HK-2 (cell line): ENCODE data around the gene TMEM178A.
"Not testable (repeated sequence)": the region's sequence is repeated elsewhere in the genome, so short reads cannot be mapped to it uniquely, and the experiment has no call there.

Source experiments
- DNase-seq: peaks from one replicate; pipeline ENCODE4 v3.0.0-alpha.2; 2018; ENCODE audit not compliant: unreplicated experiment

The TMEM178A gene

GRCh38 chr2:39715095-39715494, 49.4 kb downstream of the TMEM178A start:
- DNase-seq, result no peak

GRCh38 chr2:39715822-39716221, 50.1 kb downstream of the TMEM178A start:
- no peak for DNase-seq

GRCh38 chr2:39717067-39717466, 51.4 kb downstream of the TMEM178A start:
- no peak for DNase-seq

- no peak for DNase-seq
Measured at GRCh38 chr2:39718483-39718882, 52.8 kb downstream of the TMEM178A start.

- no peak for DNase-seq
Measured at GRCh38 chr2:39719317-39719716, 53.6 kb downstream of the TMEM178A start.

- no peak for DNase-seq
Measured at GRCh38 chr2:39720970-39721369, 55.3 kb downstream of the TMEM178A start.

GRCh38 chr2:39723497-39723896, 57.8 kb downstream of the TMEM178A start:
- DNase-seq, result no peak

GRCh38 chr2:39723946-39724827, 58.5 kb downstream of the TMEM178A start:
- no peak for DNase-seq

GRCh38 chr2:39724828-39725144, 59.1 kb downstream of the TMEM178A start:
- DNase-seq, result no peak

GRCh38 chr2:39725401-39725800, 59.7 kb downstream of the TMEM178A start:
- DNase-seq, result no peak

- DNase-seq, result not testable (repeated sequence)
Measured at GRCh38 chr2:39728085-39728484, 62.4 kb downstream of the TMEM178A start.

GRCh38 chr2:39728941-39729351, 63.2 kb downstream of the TMEM178A start:
- peak; percentile 28 for DNase-seq

- DNase-seq, result no peak
Measured at GRCh38 chr2:39730276-39730675, 64.6 kb downstream of the TMEM178A start.

- no peak for DNase-seq
Measured at GRCh38 chr2:39730685-39731302, 65.1 kb downstream of the TMEM178A start.

GRCh38 chr2:39731546-39731945, 65.8 kb downstream of the TMEM178A start:
- DNase-seq, result no peak

- DNase-seq, result no peak
Measured at GRCh38 chr2:39732482-39732881, 66.8 kb downstream of the TMEM178A start.

- DNase-seq, result no peak
Measured at GRCh38 chr2:39733070-39733674, 67.5 kb downstream of the TMEM178A start.

- DNase-seq, result no peak
Measured at GRCh38 chr2:39734445-39734844, 68.7 kb downstream of the TMEM178A start.

GRCh38 chr2:39735648-39736047, 69.9 kb downstream of the TMEM178A start:
- DNase-seq, result no peak

- no peak for DNase-seq
Measured at GRCh38 chr2:39736640-39737039, 70.9 kb downstream of the TMEM178A start.

GRCh38 chr2:39737661-39738060, 71.9 kb downstream of the TMEM178A start:
- DNase-seq, result peak; percentile 35

- DNase-seq, result no peak
Measured at GRCh38 chr2:39738936-39739335, 73.2 kb downstream of the TMEM178A start.

GRCh38 chr2:39739386-39739785, 73.7 kb downstream of the TMEM178A start:
- no peak for DNase-seq
